ENCODE results near the gene BASP1. TPM values are rescaled to one million over a fixed set of nuclear protein-coding genes. Genes with fewer than 3 reads are reported as not detected.
"Not testable (repeated sequence)": the region's sequence is repeated elsewhere in the genome, so short reads cannot be mapped to it uniquely, and the experiment has no call there.

BASP1 gene
- total RNA-seq, 1 donor from 2014 or later = 69.1 TPM

DNA sequence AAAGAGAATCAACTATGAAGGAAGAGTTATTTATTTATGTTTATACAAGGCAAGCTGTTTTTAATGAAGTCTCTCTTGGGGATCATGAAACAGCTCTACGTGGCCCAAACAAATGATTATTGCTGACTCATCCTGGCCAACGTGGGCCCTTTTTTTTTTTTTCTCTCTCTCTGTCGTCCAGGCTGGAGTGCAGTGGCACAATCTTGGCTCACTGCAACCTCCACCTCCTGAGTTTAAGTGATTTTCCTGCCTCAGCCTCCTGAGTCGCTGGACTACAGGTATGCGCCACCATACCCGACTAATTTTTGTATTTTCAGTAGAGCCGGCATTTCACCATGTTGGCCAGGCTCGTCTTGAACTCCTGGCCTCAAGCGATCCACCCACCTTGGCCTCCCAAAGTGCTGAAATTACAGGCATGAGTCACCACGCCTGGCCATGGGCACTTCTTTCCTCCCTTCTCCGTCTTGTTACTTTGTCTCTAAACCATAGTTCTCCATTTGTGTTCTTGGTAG lies 98.3 kb downstream of the BASP1 start:
- Histone ChIP-seq H3K27me3 (no peaks in the 10 kb centered on the region), H3K4me3 (no peak overlapping the region), H3K4me1 (no peaks in the 10 kb centered on the region), H3K27ac (no peak overlapping the region), H3K9me3 (no peaks in the 10 kb centered on the region), H3K36me3 (no peaks in the 10 kb centered on the region)
- intact Hi-C loops (cut with DNase I) = no loop called here
- TF ChIP-seq, protein P1, sequence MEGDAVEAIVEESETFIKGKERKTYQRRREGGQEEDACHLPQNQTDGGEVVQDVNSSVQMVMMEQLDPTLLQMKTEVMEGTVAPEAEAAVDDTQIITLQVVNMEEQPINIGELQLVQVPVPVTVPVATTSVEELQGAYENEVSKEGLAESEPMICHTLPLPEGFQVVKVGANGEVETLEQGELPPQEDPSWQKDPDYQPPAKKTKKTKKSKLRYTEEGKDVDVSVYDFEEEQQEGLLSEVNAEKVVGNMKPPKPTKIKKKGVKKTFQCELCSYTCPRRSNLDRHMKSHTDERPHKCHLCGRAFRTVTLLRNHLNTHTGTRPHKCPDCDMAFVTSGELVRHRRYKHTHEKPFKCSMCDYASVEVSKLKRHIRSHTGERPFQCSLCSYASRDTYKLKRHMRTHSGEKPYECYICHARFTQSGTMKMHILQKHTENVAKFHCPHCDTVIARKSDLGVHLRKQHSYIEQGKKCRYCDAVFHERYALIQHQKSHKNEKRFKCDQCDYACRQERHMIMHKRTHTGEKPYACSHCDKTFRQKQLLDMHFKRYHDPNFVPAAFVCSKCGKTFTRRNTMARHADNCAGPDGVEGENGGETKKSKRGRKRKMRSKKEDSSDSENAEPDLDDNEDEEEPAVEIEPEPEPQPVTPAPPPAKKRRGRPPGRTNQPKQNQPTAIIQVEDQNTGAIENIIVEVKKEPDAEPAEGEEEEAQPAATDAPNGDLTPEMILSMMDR (IDR thresholded peaks at IDR 0.05) = no peak
- no peak for DNase-seq (ENCODE audit: low spot score in 2 of 2)

- Histone ChIP-seq H3K9me3 (no peaks in the 10 kb centered on the region), H3K27ac (no peak overlapping the region), H3K27me3 (no peaks in the 10 kb centered on the region), H3K36me3 (no peaks in the 10 kb centered on the region), H3K4me3 (no peak overlapping the region), H3K4me1 (no peaks in the 10 kb centered on the region)
- TF ChIP-seq, protein P1 (IDR thresholded peaks at IDR 0.05) = no peak
- intact Hi-C loops (cut with DNase I) = no loop called here
- no peak for DNase-seq (ENCODE audit: low spot score in 2 of 2)
Measured at GRCh38 chr5:17316970-17317459, 99.6 kb downstream of the BASP1 start.

DNA sequence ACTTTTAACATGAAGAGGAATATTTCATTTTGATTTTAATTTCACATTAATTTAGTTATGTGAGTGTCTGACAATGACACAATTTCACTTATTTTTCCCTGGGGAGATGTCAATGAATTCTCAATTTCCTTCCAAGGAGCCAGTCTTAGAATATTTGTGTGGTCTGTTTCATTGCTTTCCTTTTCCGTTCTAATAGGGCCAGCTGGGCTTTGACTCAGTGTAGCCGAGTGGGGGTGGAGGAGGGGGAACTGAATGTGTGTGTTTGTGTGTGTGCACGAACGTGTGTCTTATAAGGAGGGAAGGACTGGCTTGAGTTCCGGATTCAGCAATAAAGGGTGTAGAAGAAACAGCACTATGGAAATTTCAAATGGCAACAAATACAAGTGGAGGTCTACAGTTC lies 100.0 kb downstream of the BASP1 start:
- no peaks in the 10 kb centered on the region for H3K9me3 ChIP-seq
- no peak overlapping the region for H3K27ac ChIP-seq
- TF ChIP-seq, protein P1 (IDR thresholded peaks at IDR 0.05) = no peak
- intact Hi-C loops (cut with DNase I) = no loop called here
- H3K4me1 ChIP-seq = no peaks in the 10 kb centered on the region
- DNase-seq (ENCODE audit: low spot score in 2 of 2) = no peak
- H3K27me3 ChIP-seq = no peaks in the 10 kb centered on the region
- no peaks in the 10 kb centered on the region for H3K36me3 ChIP-seq
- no peak overlapping the region for H3K4me3 ChIP-seq

- H3K9me3 ChIP-seq; DNase-seq (ENCODE audit: low spot score in 2 of 2); H3K27ac ChIP-seq; H3K36me3 ChIP-seq; intact Hi-C loops (cut with DNase I); H3K4me1 ChIP-seq; H3K27me3 ChIP-seq; H3K4me3 ChIP-seq: not testable (repeated sequence)
Measured at GRCh38 chr5:17319095-17319494, 101.7 kb downstream of the BASP1 start.

DNA sequence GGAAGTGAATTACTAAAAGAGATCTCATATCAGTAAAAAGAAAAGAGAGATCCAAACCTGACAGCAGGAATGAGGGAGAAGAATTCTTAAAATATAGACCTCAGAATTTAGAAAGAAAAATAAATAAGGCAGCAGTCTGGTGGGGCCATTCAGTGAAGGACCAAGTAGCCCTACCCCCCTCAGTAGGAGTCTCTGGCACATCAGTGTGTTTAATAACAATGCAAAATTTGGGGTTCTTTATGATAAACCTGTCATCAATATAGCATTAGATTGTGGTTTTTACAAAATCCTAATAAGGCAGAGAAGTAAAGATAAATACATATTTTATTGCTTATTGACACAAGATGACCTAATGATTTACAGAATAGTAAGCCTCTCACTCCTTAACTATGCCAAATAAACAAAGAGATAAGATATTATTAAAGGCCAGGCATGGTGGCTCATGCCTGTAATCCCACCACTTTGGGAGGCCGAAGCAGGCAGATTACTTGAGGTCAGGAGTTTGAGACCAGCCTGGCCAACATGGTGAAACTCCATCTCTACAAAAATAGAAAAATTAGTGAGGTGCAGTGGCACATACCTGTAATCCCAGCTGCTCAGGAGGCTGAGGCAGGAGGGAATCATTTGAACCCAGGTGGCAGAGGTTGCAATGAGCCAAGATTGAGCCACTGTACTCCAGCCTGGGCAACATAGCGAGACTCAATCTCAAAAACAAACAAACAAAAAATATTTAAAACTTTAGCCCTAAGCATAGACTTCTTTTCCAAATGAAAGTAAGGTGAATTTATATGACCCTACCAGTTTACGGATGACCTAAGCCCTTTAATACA lies 108.6 kb downstream of the BASP1 start:
- H3K9me3 ChIP-seq = no peaks in the 10 kb centered on the region
- intact Hi-C loops (cut with DNase I) = no loop called here
- H3K27me3 ChIP-seq = no peaks in the 10 kb centered on the region
- no peak for DNase-seq (ENCODE audit: low spot score in 2 of 2)
- no peaks in the 10 kb centered on the region for H3K4me1 ChIP-seq
- no peaks in the 10 kb centered on the region for H3K36me3 ChIP-seq
- H3K4me3 ChIP-seq = no peak overlapping the region
- no peak overlapping the region for H3K27ac ChIP-seq
- TF ChIP-seq, protein P1 (IDR thresholded peaks at IDR 0.05) = no peak

All from ascending aorta (tissue), 2 donors.